Neural progenitor cell (in vitro differentiated cells): Measurements from ENCODE around the gene TRIM40.

Source experiments
- EZH2 ChIP-seq: fragments of 200-600 bp; sonication (generic); IDR thresholded peaks from 2 replicates; pipeline ENCODE4 v1.6.1; 2017; ENCODE audit warnings: antibody characterized with exemption, mild to moderate bottlenecking, moderate library complexity
- EZH2phosphoT487 ChIP-seq: fragments of 200-600 bp; sonication (generic); IDR thresholded peaks from 2 replicates; pipeline ENCODE4 v1.6.1; 2017; ENCODE audit warnings: antibody characterized with exemption
- TF ChIP-seq, protein P1 (sequence below): fragments of 200-600 bp; sonication (generic); IDR thresholded peaks from 2 replicates; pipeline ENCODE4 v1.5.1; 2017; ENCODE audit warnings: antibody characterized with exemption, mild to moderate bottlenecking

DNA sequence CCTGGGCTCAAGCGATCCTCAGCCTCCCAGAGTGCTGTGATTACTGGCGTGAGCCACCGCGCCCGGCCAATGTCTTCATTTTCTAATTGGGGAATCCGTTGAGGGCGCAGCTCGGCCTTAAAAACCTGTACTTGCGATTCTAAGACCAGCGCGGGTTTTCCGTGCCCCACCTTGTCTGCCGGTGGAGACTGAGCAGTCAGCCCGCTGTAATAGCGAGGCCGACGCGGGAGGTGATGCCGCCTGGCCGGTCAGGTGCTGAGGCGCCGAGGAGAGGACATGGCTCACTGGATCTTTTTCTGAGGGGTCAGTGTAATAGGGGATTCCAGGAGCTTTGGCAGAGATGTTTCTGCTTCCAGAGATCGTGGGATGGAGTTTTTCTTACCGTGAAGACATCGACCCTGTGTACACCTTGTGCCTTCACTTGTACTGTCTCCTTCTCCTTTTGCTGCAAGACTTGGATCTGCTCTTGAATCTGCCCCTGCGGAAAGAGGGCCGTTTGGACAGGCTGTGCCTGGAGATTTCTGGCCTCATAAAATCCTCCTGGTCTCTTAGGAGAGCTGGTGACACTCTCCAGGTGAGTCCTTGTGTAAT is 24.6 kb upstream of the TRIM40 start:
- TF ChIP-seq, protein P1, sequence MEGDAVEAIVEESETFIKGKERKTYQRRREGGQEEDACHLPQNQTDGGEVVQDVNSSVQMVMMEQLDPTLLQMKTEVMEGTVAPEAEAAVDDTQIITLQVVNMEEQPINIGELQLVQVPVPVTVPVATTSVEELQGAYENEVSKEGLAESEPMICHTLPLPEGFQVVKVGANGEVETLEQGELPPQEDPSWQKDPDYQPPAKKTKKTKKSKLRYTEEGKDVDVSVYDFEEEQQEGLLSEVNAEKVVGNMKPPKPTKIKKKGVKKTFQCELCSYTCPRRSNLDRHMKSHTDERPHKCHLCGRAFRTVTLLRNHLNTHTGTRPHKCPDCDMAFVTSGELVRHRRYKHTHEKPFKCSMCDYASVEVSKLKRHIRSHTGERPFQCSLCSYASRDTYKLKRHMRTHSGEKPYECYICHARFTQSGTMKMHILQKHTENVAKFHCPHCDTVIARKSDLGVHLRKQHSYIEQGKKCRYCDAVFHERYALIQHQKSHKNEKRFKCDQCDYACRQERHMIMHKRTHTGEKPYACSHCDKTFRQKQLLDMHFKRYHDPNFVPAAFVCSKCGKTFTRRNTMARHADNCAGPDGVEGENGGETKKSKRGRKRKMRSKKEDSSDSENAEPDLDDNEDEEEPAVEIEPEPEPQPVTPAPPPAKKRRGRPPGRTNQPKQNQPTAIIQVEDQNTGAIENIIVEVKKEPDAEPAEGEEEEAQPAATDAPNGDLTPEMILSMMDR = no peak
- no peak for TF ChIP-seq EZH2
- no peak for TF ChIP-seq EZH2phosphoT487
